SK-MEL-5 (cell line): ENCODE results near the gene CD27. TPM values are rescaled to one million over a fixed set of nuclear protein-coding genes. Genes with fewer than 3 reads are reported as not detected.

Experiments used
- DNase-seq: peaks from one replicate; pipeline ENCODE4 v3.0.0-alpha.2; 2016; ENCODE audit warnings: low read depth, low spot score
- in situ Hi-C: cut with HindIII; loops from 2 replicates; pipeline ENCODE4 v1.10.0; 2016; ENCODE audit warnings: low sequenced_read_pairs, high pct_unique_total_duplicates, low pct_unique_long_range_greater_than_20kb
- total RNA-seq: library from RNA; depleted of rRNA; stranded (reverse); fragments of >200 nt; shearing (Covaris generic); gene quantifications from 2 replicates; pipeline ENCODE4 v1.2.3, GENCODE V29; 2014

The CD27 gene
- total RNA-seq, 1 experiment from 2014 or later = not detected

- DNase-seq = no peak
- in situ Hi-C loops = no loop called here
Measured at GRCh38 chr12:6428326-6428725, 16.4 kb upstream of the CD27 start.

DNA sequence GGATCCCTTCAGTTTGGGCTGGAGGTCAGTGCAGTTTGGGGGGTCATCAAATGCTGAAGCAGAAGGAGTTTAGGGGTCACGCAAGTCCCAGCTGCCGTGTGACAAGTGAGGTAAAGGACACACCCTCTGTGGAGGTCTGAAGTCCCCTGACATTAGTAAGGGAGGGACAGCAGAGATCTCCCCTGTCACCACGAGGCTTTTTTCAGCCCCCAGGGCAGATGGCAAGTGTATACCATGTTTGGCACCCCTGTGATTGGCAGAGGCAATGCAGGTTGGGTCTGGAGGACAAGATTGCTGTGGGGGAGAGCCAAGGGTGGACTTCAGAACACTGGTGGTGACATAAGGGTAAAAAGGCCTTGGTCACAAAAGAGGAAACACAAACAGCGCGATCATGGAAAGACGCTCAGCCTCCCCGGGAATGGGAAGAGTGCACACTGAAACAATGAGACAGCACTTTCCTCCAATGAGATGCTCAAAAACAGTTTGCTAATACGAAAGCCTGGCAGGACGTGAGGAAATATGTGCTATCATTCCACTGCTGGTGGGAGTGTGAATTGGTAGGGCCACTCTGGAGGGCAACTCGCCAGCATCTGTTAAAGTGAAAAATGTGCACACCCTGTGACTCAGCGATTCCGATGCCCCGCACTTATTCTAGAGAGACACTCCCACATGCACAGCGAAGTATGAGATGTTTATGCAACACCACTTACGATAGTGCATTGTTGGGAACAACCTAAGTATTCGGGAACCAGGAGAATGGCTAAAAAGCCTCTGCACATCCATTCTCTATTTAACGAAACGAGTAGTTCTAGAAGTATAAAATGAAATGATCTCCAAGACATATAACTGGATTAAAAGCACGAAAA is 14.4 kb upstream of the CD27 start:
- in situ Hi-C loops = no loop called here
- DNase-seq = peak; percentile 73

- in situ Hi-C loops = no loop called here
- DNase-seq = no peak
Measured at GRCh38 chr12:6432991-6433390, 11.8 kb upstream of the CD27 start.

GRCh38 chr12:6434205-6435140 is 10.3 kb upstream of the CD27 start:
- DNase-seq = no peak
- in situ Hi-C loops = no loop called here

- in situ Hi-C loops = no loop called here
- DNase-seq = no peak
Measured at GRCh38 chr12:6435961-6436715, 8.6 kb upstream of the CD27 start.

GRCh38 chr12:6437586-6437985 is 7.2 kb upstream of the CD27 start:
- in situ Hi-C loops = no loop called here
- no peak for DNase-seq

DNA sequence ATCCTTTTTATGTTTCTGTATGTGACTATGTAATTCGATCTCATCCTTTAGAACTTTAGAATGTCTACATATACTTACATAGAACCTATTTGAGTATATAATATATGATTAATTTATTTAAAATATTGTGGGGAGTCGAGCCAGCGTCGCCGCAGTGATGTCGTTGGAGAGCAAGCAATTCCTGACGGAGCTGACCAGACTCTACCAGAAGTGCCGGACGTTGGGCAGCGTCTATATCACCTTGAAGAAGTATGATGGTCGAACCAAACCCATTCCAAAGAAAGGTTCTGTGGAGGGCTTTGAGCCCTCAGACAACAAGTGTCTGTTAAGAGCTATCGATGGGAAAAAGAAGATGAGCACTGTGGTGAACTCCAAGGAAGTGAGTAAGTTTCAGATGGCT is 6.4 kb upstream of the CD27 start:
- no peak for DNase-seq
- in situ Hi-C loops = no loop called here

DNA sequence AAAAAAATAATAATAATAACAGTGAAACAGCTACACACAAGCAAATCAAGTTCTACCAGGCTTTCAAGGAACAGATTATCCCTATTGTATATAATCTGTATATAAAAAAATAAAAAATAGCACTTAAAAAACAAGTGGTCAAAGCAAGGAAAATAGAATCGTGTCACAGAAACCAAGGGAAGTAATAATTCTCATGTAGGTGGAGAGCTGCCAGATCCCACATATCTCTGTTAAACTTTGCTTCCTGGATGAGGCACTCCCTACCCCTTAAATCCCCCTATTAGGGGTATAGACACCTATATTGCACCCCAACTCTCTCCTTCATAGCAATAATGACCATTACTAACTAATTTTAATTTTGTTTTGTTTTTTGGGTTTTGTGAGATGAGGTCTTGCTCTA is 4.4 kb upstream of the CD27 start:
- DNase-seq = no peak
- in situ Hi-C loops = no loop called here

GRCh38 chr12:6442836-6443235 is 1.9 kb upstream of the CD27 start:
- in situ Hi-C loops = no loop called here
- DNase-seq = no peak

- in situ Hi-C loops = no loop called here
- DNase-seq = no peak
Measured at GRCh38 chr12:6443361-6443983, 1.3 kb upstream of the CD27 start.

DNA sequence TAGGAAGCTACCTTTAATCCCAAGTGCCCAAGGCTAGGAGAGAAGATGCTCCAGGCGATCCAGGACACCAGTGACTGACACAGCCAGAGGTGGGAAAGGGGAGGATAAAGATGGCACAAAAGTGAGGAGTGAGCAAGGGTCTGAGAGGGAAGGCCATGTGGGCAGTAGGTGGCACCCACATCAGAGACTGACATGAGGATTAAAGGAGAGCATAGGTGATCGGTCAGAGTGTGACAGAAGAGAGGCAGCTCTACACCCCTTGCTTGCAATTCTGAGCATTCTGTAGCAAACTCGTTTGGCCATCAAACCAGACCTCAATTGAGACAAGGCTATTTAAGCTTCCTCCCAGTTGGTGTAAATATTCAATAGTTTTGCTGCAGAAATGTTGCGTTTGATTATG is 724 bp upstream of the CD27 start:
- no peak for DNase-seq
- in situ Hi-C loops = no loop called here

- no peak for DNase-seq
- in situ Hi-C loops = no loop called here
Measured at GRCh38 chr12:6450091-6450868, 5.5 kb downstream of the CD27 start.

DNA sequence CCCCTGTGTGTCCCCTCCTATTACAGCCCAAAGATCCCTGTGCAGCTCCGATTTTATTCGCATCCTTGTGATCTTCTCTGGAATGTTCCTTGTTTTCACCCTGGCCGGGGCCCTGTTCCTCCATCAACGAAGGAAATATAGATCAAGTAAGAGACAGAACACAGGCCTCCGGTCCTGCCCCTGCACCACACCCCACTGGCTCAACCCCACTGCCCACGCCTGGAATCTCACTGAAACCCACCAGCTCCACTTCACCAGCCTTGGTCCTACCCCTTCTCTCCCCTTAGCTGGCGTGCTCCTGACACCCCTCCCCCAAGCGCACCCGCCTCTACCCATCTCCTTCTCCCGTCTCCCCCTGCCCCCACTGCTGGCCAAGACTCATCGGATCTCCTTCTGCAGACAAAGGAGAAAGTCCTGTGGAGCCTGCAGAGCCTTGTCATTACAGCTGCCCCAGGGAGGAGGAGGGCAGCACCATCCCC is 6.2 kb downstream of the CD27 start:
- in situ Hi-C loops = no loop called here
- no peak for DNase-seq

- DNase-seq = peak; percentile 72
- in situ Hi-C loops = no loop called here
Measured at GRCh38 chr12:6451348-6452244, 6.8 kb downstream of the CD27 start, which contains the start of gene TAPBPL. TAPBPL (plus strand) TSS chr12:6452042; CDS start chr12:6452249, 207 bp downstream.

DNA sequence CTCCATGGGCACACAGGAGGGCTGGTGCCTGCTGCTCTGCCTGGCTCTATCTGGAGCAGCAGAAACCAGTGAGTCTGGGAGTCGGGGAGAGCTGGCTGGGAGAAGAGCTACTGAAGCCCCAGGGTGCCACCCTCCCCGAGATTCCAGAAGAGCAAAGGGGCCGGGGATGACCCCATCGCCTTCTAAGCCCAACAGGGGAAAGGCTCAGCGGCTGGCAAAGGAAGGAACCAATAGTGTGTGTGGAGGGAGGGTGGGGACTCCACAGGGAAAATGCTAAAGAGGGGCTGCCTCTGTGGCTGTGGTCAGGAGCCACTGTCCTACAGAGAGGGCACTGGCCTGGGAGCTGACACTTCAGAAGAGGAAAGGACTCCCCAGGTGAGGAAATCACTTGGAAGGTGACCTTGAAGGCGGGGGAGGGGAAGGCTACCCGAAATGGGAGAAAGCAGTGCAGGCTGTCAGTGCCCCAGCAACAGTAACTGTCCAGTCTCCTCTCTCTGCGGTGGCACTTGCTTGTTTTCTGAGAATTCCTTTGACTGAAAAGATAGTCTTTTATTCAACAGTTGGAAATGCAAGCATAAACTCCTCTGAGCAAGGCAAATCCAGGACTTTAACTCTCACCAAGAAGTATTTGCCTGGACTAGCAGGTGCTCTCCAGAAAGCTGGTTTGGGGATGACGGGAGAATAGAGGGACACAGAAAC is 7.6 kb downstream of the CD27 start:
- DNase-seq = peak; percentile 46
- in situ Hi-C loops = no loop called here
